Measurements from ENCODE around the gene NOLC1. TPM values are rescaled to one million over a fixed set of nuclear protein-coding genes. Genes with fewer than 3 reads are reported as not detected.

The NOLC1 gene
- total RNA-seq, 4 donors from 2014 or later, result 38.6 to 90.6 (median 83.4) TPM

DNA sequence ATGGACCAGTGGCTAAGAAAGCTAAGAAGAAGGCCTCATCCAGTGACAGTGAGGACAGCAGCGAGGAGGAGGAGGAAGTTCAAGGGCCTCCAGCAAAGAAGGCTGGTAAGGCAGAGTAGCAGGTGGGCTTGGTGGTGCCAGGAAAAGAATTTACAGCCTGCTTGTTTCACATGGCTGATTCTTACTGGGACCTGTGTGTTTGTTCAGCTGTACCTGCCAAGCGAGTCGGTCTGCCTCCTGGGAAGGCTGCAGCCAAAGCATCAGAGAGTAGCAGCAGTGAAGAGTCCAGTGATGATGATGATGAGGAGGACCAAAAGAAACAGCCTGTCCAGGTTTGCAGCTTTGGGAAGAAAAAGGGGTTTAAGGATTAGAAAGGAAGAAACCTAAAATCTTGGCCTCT is 5.0 kb downstream of the NOLC1 start:
- Histone ChIP-seq H3K9me3 (no peaks in the 10 kb centered on the region), H3K27me3 (no peaks in the 10 kb centered on the region), H3K36me3 (peaks cover 43 to 80% (median 48%) of the 10 kb centered on the region in 3 donors), H3K4me1 (peaks cover 8 to 29% (median 10%) of the 10 kb centered on the region in 3 donors), H3K4me3 (no peak overlapping the region), H3K27ac (no peak overlapping the region)
- intact Hi-C loops (cut with DNase I), result no loop called here
- TF ChIP-seq CTCF (IDR thresholded peaks at IDR 0.05), result no peak
- no peak for TF ChIP-seq POLR2A (IDR thresholded peaks at IDR 0.05)
- WGBS, 2 donors, result 75 to 93% methylated on average over 3 of the region's 3 CpGs
- DNase-seq, result no peak

DNA sequence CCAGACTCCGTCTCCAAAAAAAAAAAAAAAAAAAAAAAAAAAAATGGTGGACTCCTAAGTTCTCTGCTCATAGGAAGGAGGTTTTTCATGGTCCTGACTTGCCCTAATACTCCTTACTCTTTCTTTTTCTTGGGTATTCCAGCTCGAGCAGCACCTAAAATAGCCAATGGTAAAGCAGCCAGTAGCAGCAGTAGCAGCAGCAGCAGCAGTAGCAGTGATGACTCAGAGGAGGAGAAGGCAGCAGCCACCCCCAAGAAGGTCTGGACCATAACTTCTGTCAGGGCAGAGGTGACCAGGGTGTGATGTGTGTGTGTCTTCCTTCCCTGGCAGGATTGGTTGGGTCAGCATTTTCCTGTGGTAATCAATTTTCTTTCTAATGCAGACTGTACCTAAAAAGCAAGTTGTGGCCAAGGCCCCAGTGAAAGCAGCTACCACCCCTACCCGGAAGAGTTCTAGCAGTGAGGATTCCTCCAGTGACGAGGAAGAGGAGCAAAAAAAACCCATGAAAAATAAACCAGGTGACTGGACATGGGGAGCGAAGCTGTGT is 6.9 kb downstream of the NOLC1 start:
- no peak overlapping the region for H3K27ac ChIP-seq
- DNase-seq, result no peak
- 70 to 90% methylated on average over 3 to 5 of the region's 5 CpGs for WGBS, 2 donors

DNA sequence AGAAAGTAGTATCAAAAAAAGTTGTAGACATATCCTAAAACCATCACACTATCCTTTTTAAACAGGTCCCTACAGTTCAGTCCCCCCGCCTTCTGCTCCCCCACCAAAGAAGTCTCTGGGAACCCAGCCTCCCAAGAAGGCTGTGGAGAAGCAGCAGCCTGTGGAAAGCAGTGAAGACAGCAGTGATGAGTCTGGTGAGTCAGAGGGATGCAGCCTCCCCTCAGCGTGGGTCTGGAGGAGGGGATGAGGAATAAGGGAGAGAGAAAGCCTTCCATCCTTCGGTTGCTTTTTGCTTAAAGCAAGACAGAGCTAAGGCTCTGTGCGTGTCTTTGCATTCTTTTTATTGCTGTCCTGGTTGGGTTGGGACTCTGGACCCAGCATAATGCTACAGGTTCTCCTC is 7.6 kb downstream of the NOLC1 start:
- TF ChIP-seq CTCF (IDR thresholded peaks at IDR 0.05) (no peak), POLR2A (IDR thresholded peaks at IDR 0.05) (no peak)
- Histone ChIP-seq H3K9me3 (no peaks in the 10 kb centered on the region), H3K27me3 (no peaks in the 10 kb centered on the region), H3K4me1 (peaks cover 0 to 7% (median 0%) of the 10 kb centered on the region in 3 donors), H3K36me3 (peaks cover 44 to 100% (median 49%) of the 10 kb centered on the region in 3 donors), H3K27ac (no peak overlapping the region), H3K4me3 (no peak overlapping the region)
- WGBS, 2 donors, result 91 to 93% methylated on average over 4 of the region's 4 CpGs
- DNase-seq, result no peak
- intact Hi-C loops (cut with DNase I), result no loop called here

More for the DNA sequence above, 6.9 kb downstream of the NOLC1 start:
- TF ChIP-seq CTCF (IDR thresholded peaks at IDR 0.05) (no peak), POLR2A (IDR thresholded peaks at IDR 0.05) (no peak)
- intact Hi-C loops (cut with DNase I), result no loop called here
- Histone ChIP-seq H3K4me3 (no peak overlapping the region), H3K4me1 (peaks cover 0 to 14% (median 0%) of the 10 kb centered on the region in 3 donors), H3K27me3 (no peaks in the 10 kb centered on the region), H3K36me3 (peaks cover 44 to 99% (median 49%) of the 10 kb centered on the region in 3 donors), H3K9me3 (no peaks in the 10 kb centered on the region)

- peaks cover 33 to 64% (median 39%) of the 10 kb centered on the region in 3 donors for H3K36me3 ChIP-seq
- no peak for DNase-seq
- H3K4me1 ChIP-seq, result no peaks in the 10 kb centered on the region
- H3K9me3 ChIP-seq, result no peaks in the 10 kb centered on the region
- WGBS, 2 donors, result 69 to 74% methylated on average over 4 of the region's 4 CpGs
- H3K27ac ChIP-seq, result no peak overlapping the region
- TF ChIP-seq CTCF (IDR thresholded peaks at IDR 0.05) (no peak), POLR2A (IDR thresholded peaks at IDR 0.05) (no peak)
- H3K4me3 ChIP-seq, result no peak overlapping the region
- intact Hi-C loops (cut with DNase I), result no loop called here
- no peaks in the 10 kb centered on the region for H3K27me3 ChIP-seq
Observed at GRCh38 chr10:102163342-102163989, 11.3 kb downstream of the NOLC1 start.

GRCh38 chr10:102167861-102168260 is 15.7 kb downstream of the NOLC1 start:
- intact Hi-C loops (cut with DNase I), result no loop called here
- WGBS, 2 donors, result 32 to 60% methylated on average over 1 of the region's 1 CpG

More at GRCh38 chr10:102167861-102168260, 15.7 kb downstream of the NOLC1 start:
- H3K27me3 ChIP-seq, result no peaks in the 10 kb centered on the region
- DNase-seq, result no peak
- no peaks in the 10 kb centered on the region for H3K9me3 ChIP-seq
- no peak overlapping the region for H3K27ac ChIP-seq
- peaks cover 0 to 20% (median 0%) of the 10 kb centered on the region in 3 donors for H3K36me3 ChIP-seq
- no peak overlapping the region for H3K4me3 ChIP-seq
- TF ChIP-seq CTCF (IDR thresholded peaks at IDR 0.05), result no peak
- no peak for TF ChIP-seq POLR2A (IDR thresholded peaks at IDR 0.05)
- peaks cover 0 to 14% (median 0%) of the 10 kb centered on the region in 3 donors for H3K4me1 ChIP-seq
